HG03064 (cell line): ENCODE data around the gene GPC5.

ENCODE experiments used
- ATAC-seq: cut with Tn5 transposase; IDR thresholded peaks from one replicate; pipeline ENCODE4 v1.9.1; 2021; ENCODE audit warnings: low read depth; ENCODE audit not compliant: unreplicated experiment

GPC5 gene

GRCh38 chr13:91450913-91451312 lies 52.5 kb downstream of the GPC5 start:
- no peak for ATAC-seq

DNA sequence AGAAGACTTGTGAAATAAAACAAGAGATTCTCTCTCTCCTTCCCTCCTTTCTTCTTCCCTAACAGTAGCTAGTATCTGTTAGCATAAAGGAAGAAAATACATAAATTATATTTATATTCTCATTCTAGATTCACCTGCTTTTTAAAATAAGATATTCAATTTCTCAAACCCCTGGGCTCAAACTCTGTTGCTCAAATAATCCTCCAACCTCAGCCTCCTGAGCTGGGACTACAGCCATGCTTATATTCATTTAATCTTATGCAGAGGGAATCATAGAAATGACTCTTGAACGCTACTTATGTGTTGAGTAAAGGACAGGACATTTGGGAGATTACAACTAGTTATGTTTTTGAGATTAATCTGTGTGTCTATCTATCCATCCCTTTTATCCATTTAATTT lies 56.2 kb downstream of the GPC5 start:
- no peak for ATAC-seq

DNA sequence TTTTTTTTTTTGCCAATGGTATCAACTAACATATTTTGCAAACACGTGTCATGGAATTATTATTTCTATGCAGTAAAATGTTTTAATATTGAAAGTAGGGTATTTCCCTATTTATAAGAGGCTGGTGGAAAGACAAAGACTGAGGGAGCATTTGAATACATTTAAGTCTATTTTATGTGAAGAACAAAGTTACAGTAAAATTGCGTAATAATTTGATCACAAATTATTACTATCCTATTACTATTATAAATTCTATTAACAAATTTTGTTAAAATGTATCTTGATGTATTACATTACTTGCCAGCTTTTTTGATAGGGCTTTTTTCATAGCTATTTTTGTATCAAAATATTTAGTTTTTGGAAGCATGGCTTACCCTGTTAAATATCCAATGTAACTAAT lies 58.4 kb downstream of the GPC5 start:
- ATAC-seq = no peak

DNA sequence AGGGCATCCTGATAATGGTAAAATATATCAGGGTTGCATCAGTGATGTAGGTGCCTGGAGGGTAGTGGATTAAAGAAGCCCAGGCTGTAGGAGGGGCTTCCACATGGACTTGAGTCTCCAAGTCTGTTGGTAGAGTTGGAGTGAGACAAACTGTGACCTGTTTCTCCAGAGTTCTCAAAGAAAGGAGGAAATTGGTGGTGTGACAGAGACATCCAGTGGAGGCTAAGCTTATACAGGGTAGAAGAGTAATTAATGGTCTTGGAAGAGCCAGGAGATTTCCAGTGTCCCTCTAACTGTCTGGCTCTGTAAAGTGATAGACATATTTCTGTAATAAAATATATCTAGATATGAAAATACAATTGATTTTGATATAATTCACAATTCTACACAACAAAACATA lies 61.1 kb downstream of the GPC5 start:
- no peak for ATAC-seq

- ATAC-seq = no peak
These were observed 65.9 kb downstream of the GPC5 start for GRCh38 chr13:91464336-91464735.

- no peak for ATAC-seq
These were observed 68.8 kb downstream of the GPC5 start for GRCh38 chr13:91467236-91467635.

DNA sequence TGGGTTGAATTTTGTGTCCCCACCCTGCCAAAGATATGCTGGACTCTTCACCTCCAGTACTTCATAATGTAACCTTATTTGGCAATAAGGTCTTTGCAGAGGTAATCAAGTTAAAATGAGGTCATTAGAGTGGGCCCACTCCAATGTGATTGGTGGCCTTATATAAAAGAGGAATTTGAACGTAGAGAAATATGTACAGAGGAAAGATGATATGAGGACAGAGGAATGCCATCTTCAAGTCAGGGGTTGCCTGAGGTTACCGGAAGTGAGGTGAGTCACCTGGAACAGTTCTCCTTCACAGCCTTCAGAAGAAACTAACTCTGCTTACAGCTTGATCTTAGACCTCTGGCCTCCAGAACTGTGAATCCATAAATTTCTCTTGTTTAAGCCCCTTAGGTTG lies 69.9 kb downstream of the GPC5 start:
- ATAC-seq = no peak

- no peak for ATAC-seq
These were observed 71.7 kb downstream of the GPC5 start for GRCh38 chr13:91470084-91470621.

DNA sequence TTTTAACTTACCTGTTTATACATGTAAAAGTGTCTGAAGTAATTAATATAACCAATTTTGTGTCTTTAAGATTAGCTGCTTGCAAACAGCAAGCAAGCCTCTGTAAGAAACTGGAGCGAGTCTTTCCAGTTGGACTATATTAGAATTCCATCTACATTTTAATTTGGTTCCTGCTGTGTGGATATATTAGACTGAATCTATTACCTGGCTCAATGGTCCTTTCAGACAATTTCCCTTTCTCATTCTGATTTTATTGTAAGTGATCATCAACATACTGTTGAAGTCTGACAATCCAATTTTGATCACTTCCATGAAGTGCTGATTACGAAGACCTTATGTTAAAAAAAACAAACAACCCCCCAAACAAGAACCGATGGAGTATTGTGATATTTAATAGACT lies 72.3 kb downstream of the GPC5 start:
- no peak for ATAC-seq

DNA sequence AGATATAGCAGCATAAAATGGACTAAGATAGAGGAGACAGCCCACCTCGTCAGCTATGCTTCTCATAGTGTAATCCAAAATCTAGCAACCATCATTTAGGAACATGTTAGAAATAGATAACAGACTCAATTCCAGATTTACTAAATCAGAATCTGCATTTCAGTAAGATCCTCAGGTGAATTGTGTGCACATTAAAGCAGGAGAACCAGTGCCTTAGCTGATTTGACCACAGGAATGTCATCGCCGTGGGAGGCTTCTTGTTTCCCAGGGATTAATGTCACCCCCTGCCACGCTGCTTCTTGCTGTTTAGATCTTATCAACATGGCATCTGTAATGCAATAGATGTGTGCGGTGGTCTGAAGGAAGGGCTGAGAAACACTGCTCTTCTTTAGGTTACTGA lies 84.0 kb downstream of the GPC5 start:
- no peak for ATAC-seq

GRCh38 chr13:91491980-91492379 lies 93.6 kb downstream of the GPC5 start:
- no peak for ATAC-seq

DNA sequence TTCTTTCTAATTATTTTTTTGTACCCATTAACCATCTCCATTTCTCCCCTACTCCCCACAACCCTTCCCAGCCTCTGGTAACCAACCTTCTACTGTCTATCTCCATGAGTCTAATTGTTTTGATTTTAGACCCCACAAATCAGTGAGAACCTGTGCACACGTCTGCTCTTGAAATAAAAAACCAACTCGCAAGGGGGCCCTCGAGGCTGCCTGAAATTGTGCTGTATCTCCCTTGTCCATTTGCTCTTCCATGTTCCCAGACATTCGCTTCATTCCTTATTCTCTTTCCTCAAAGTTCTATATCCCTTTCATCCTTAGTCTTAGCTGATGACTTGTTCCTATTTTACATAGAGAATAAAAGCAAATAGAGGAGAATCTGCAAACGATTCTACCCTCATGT lies 95.0 kb downstream of the GPC5 start:
- no peak for ATAC-seq

GRCh38 chr13:91498298-91498697 lies 99.9 kb downstream of the GPC5 start:
- ATAC-seq = no peak

- no peak for ATAC-seq
These were observed 105.8 kb downstream of the GPC5 start for GRCh38 chr13:91504216-91504615.

DNA sequence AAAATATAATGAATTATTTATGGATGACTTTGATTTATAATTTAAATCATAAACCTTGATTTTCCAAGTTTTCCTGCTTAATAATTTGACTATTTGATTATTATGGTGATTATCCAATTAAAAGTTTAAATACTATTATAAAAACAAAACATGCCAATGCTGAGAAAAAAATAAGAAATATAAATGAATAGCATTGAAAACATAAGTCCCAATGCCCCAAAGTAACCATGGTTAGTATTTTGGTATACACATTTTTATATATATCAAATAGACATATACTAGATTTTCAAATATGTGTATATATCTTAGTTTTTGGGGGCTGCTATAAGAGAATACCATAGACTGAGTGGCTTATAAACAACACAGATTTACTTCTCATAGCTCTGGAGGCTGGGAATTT lies 108.3 kb downstream of the GPC5 start:
- ATAC-seq = no peak

DNA sequence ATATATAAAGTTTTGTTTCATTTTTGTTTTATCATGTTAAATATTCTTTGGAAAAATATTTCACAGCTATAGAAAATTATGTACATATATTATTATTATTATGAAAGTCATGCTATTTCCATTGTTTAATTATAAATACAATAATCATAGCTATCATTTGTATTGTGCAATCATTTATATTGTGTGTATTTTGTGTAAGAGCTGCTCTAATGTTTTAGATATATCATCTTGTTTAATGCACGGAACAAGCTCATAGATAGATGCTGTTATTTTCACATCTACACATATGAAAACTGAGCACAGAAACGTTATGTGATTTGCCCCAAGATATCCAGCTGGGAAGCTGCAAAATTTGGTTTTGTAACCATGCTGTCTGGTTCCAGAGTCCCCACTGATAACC lies 111.6 kb downstream of the GPC5 start:
- no peak for ATAC-seq

DNA sequence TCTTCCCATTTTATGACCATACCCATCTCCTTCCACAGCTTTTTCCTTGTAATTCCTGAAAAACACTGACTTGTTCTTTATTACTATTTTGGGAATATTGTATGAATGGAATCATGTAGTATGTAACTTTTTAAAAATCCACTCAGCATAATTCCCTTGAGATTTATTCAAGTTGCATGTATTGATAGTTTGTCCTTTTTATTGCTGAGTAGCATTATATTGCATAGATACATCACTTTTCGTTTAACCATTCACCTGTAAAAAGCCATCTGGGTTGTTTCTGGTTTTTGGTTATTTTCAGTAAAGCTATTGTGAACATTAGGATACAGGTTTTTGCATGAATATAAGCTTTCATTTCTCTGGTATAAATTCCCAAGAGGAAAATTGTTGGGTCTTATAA lies 115.4 kb downstream of the GPC5 start:
- no peak for ATAC-seq

DNA sequence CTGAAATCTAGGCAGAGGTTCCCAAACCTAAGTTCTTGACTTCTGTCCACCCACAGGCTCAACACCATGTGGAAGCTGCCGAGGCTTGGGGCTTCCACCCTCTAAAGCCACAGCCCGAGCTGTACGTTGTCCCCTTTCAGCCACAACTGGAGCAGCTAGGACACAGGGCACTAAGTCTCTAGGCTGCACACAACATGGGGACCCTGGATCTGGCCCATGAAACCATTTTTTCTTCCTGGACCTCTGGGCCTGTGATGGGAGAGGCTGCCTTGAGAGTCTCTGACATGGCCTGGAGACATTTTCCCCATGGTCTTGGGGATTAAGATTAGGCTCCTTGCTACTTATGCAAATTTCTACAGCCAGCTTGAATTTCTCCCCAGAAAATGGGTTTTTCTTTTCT lies 118.4 kb downstream of the GPC5 start:
- no peak for ATAC-seq

DNA sequence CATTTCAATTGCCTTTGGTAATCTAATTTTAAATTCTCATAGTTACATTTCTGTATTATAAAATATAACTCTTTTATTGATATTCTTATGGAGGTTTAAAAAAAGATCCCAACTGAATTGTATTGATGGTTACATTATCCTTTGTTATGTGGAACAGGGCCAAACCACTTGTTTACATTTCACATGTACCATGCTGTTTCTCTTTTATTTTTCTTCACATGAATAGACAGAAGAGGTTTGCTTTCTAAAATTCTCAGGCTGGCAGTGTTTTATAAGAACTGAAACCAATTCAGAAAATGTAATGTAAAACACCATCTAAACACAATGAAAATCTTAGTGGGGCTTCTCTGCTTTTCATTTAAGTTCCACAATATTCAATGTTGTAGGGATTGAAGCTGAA lies 122.5 kb downstream of the GPC5 start:
- no peak for ATAC-seq

GRCh38 chr13:91523116-91523515 lies 124.7 kb downstream of the GPC5 start:
- no peak for ATAC-seq

DNA sequence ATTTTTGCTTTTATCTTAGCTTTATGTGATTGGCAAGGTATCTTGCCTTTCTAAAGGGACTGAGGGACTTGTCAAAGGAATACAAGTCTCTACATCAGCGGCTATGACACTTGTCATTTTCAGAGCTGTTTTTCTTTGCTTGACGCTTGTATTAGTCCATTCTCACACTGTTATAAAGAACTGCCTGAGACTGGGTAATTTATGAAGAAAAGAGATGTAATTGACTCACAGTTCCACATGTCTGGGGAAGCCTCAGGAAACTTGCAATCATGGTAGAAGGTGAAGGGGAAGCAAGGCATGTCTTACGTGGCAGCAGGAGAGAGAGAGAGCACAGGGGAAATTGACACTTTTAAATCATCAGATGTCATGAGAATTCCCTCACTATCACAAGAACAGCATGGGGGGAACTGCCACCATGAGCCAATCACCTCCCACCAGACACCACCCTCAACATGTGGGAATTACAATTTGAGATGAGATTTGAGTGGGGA lies 128.2 kb downstream of the GPC5 start:
- no peak for ATAC-seq

DNA sequence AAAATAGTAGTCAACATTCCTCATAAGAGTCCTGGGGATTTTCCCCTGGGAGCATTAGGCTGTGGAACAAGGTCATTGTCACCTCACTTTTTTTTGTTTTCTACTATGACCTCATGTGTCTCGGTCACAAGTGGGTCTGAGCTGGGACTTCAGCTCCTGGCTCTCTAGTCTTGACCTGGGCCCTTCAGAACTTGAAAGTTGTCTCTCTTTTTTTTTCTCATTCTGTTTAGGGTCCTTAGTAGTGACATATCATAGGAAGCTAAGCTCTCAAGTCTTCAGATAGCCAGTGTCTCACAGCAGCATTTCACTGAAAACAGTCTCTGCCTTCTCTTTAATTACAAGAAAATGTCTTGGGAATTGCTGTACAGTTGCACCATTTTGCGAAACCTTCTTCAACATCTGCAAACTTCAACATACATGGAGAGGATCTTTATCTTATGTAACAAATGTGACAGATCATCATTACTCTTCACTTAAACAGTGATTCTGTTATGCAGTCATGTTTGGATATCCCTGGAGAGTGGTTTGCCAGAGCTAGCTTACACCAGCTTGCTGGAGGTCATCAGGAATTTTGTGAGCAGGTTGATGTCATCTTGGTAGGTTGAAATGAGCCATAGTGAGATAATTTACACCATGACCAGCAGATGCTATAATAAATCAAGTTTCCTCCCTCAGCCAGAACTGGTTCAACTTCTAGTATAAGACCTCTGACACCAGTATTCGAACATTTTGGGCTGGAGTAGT lies 131.5 kb downstream of the GPC5 start:
- ATAC-seq = no peak

DNA sequence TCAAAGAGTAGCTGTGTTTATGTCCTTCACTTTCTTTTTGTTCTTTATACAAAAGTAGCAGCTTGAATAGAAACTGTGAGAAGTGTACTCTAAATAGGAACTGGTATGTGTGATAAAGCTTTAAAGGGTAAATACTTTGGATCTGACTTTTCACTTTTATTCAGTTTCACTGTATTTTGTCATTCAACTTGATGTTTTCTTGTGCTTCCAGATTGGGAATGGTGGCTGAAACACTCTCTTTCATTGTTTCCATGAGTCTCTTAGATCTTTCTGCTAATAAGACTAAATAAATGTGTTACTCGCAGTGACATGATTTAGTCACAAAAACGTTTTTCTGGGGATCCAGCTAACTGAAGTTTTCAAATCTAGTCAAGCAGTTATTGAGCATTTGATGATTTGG lies 133.2 kb downstream of the GPC5 start:
- ATAC-seq = no peak
